CMK (cell line): ENCODE data around the gene NISCH.

Experiments
- DNase-seq: peaks from one replicate; pipeline ENCODE4 v3.0.0-alpha.2; 2010; ENCODE audit warnings: low read depth

NISCH gene

GRCh38 chr3:52472239-52473000 lies 17.0 kb downstream of the NISCH start:
- no peak for DNase-seq

GRCh38 chr3:52473026-52473425 lies 17.6 kb downstream of the NISCH start:
- no peak for DNase-seq

GRCh38 chr3:52477076-52477795 lies 21.8 kb downstream of the NISCH start:
- DNase-seq, result no peak

- no peak for DNase-seq
Observed at GRCh38 chr3:52477796-52478095, 22.3 kb downstream of the NISCH start.

GRCh38 chr3:52479037-52479876 lies 23.9 kb downstream of the NISCH start:
- DNase-seq, result no peak

GRCh38 chr3:52479877-52480575 lies 24.6 kb downstream of the NISCH start:
- DNase-seq, result no peak

GRCh38 chr3:52480768-52481715 lies 25.6 kb downstream of the NISCH start:
- DNase-seq, result no peak

- DNase-seq, result no peak
Observed at GRCh38 chr3:52481819-52482521, 26.6 kb downstream of the NISCH start.

GRCh38 chr3:52483081-52483480 lies 27.7 kb downstream of the NISCH start:
- DNase-seq, result no peak

- no peak for DNase-seq
Observed at GRCh38 chr3:52483577-52484381, 28.4 kb downstream of the NISCH start.

- no peak for DNase-seq
Observed at GRCh38 chr3:52484680-52485461, 29.5 kb downstream of the NISCH start.

- DNase-seq, result no peak
Observed at GRCh38 chr3:52487050-52487787, 31.8 kb downstream of the NISCH start.

- DNase-seq, result no peak
Observed at GRCh38 chr3:52487788-52488691, 32.6 kb downstream of the NISCH start.

- no peak for DNase-seq
Observed at GRCh38 chr3:52488746-52489145, 33.3 kb downstream of the NISCH start.

GRCh38 chr3:52489453-52489852 lies 34.0 kb downstream of the NISCH start:
- no peak for DNase-seq

GRCh38 chr3:52490035-52490938 lies 34.9 kb downstream of the NISCH start:
- no peak for DNase-seq
